B cell (primary cell): ENCODE results near the gene ULBP2.

Experiments used
- EZH2 ChIP-seq: IDR thresholded peaks from 2 replicates; pipeline ENCODE4 v1.6.1; 2012; ENCODE audit warnings: borderline replicate concordance, low read depth, mild to moderate bottlenecking, moderate library complexity, low read length; ENCODE audit not compliant: insufficient read depth, poor library complexity, severe bottlenecking
- TF ChIP-seq, protein P1 (sequence below): fragments of 200-600 bp; IDR thresholded peaks from one replicate; pipeline ENCODE4 v1.8.0; 2022; ENCODE audit warnings: antibody characterized with exemption, mild to moderate bottlenecking

DNA sequence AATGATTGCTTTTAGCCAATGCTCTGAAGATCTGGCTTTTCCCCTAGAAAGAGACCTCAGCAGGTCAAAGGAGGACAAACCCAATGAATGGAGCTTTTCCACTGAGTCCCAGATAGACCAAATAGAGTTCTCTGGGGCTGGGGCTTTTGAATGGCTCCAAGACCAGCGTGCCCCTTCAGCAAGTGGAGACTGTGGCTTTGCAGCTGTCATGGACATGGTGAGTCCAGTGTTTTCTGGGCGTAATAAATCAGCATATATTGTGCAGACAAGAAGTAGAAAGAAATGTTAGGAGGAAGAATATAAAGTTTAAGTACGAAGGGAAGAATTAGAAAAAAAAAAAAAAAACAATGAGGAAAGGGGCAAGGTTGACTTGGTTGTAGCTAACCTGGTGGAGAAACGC lies 50.0 kb downstream of the ULBP2 start:
- TF ChIP-seq, protein P1, sequence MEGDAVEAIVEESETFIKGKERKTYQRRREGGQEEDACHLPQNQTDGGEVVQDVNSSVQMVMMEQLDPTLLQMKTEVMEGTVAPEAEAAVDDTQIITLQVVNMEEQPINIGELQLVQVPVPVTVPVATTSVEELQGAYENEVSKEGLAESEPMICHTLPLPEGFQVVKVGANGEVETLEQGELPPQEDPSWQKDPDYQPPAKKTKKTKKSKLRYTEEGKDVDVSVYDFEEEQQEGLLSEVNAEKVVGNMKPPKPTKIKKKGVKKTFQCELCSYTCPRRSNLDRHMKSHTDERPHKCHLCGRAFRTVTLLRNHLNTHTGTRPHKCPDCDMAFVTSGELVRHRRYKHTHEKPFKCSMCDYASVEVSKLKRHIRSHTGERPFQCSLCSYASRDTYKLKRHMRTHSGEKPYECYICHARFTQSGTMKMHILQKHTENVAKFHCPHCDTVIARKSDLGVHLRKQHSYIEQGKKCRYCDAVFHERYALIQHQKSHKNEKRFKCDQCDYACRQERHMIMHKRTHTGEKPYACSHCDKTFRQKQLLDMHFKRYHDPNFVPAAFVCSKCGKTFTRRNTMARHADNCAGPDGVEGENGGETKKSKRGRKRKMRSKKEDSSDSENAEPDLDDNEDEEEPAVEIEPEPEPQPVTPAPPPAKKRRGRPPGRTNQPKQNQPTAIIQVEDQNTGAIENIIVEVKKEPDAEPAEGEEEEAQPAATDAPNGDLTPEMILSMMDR, result no peak
- TF ChIP-seq EZH2, result no peak
